CD4-positive, CD25-positive, alpha-beta regulatory T cell (primary cell): Measurements from ENCODE around the gene ABTB2. TPM values are rescaled to one million over a fixed set of nuclear protein-coding genes. Genes with fewer than 3 reads are reported as not detected.
A peak's percentile ranks its signal among the peaks of the same experiment; 100 is the strongest.

Experiments
- ATAC-seq, 2 donors: fragments of 150-1000 bp; cut with Tn5 transposase; one replicate each; pipeline ENCODE4 v1.10.0; 2021; ENCODE audit warnings: low read depth in 2 of 2, moderate number of reproducible peaks in 2 of 2, moderate library complexity in 1 of 2
- DNase-seq, 3 donors: peaks; one replicate each; pipeline versions ENCODE4 v3.0.0 to v3.0.0-alpha.2; 2012 to 2022; ENCODE audit warnings: mixed read lengths in 1 of 3
- H3K27ac ChIP-seq: one replicate; pipeline ENCODE4 v1.7.0; 2013; ENCODE audit warnings: mild to moderate bottlenecking, low read length; ENCODE audit not compliant: insufficient read depth, poor library complexity, severe bottlenecking
- H3K27me3 ChIP-seq: one replicate; pipeline ENCODE4 v1.7.0; 2013; ENCODE audit warnings: low read length; ENCODE audit not compliant: control insufficient read depth, insufficient read depth
- H3K36me3 ChIP-seq: one replicate; pipeline ENCODE4 v1.7.0; 2013; ENCODE audit warnings: mild to moderate bottlenecking, low read length, moderate library complexity; ENCODE audit not compliant: control insufficient read depth, insufficient read depth
- H3K4me1 ChIP-seq: 2 replicates; pipeline ENCODE4 v1.7.0; 2013; ENCODE audit warnings: mild to moderate bottlenecking, low read length; ENCODE audit not compliant: insufficient read depth, control insufficient read depth, poor library complexity, severe bottlenecking
- H3K4me3 ChIP-seq: one replicate; pipeline ENCODE4 v1.7.0; 2013; ENCODE audit warnings: low read depth, mild to moderate bottlenecking, low read length, moderate library complexity
- H3K9me3 ChIP-seq, 2 experiments: 1 replicate in 1 of 2; 2 replicates in 1 of 2; pipeline ENCODE4 v1.7.0; 2013; ENCODE audit warnings: low read length in 2 of 2, mild to moderate bottlenecking in 1 of 2, moderate library complexity in 1 of 2; ENCODE audit not compliant: control insufficient read depth in 2 of 2
- H3K27ac Mint-ChIP-seq, 3 donors: one replicate each; pipeline ENCODE4 v1.8.0; 2020 to 2022; ENCODE audit warnings: mild to moderate bottlenecking in 3 of 3, mixed read lengths in 3 of 3, moderate library complexity in 2 of 3
- H3K27me3 Mint-ChIP-seq: one replicate; pipeline ENCODE4 v1.8.0; 2022; ENCODE audit warnings: mild to moderate bottlenecking, mixed read lengths
- H3K36me3 Mint-ChIP-seq: one replicate; pipeline ENCODE4 v1.8.0; 2020; ENCODE audit warnings: mixed read lengths
- H3K4me1 Mint-ChIP-seq, 4 donors: one replicate each; pipeline ENCODE4 v1.8.0; 2020 to 2022; ENCODE audit warnings: mixed read lengths in 4 of 4, mild to moderate bottlenecking in 1 of 4
- H3K4me3 Mint-ChIP-seq, 4 donors: one replicate each; pipeline ENCODE4 v1.8.0; 2020 to 2022; ENCODE audit warnings: mild to moderate bottlenecking in 4 of 4, mixed read lengths in 4 of 4, moderate library complexity in 3 of 4
- H3K9me3 Mint-ChIP-seq, 7 donors: one replicate each; pipeline ENCODE4 v1.8.0; 2020 to 2022; ENCODE audit warnings: mixed read lengths in 7 of 7, mild to moderate bottlenecking in 3 of 7, moderate library complexity in 2 of 7
- polyA plus RNA-seq, 4 donors: library from polyadenylated mRNA; unstranded; fragments of 300-500 nt; fragmentation: Illumina TruSeq; gene quantifications; one replicate each; pipeline ENCODE4 v1.2.3, GENCODE V29; 2021
- total RNA-seq: library from RNA; stranded (reverse); gene quantifications from one replicate; pipeline ENCODE4 v1.2.3, GENCODE V29; 2022

The ABTB2 gene
- total and polyA plus RNA-seq, 5 donors from 2014 or later = 0.12 to 0.89 (median 0.13) TPM; not detected in 2

- no peaks in the 10 kb centered on the region for H3K9me3 ChIP-seq
- peaks cover 0 to 2% (median 0%) of the 10 kb centered on the region in 4 donors for H3K4me1 Mint-ChIP-seq
- no peaks in the 10 kb centered on the region for H3K36me3 Mint-ChIP-seq
These were observed 26.1 kb downstream of the ABTB2 start for GRCh38 chr11:34331736-34332135.

GRCh38 chr11:34331329-34331728 lies 26.5 kb downstream of the ABTB2 start:
- Histone ChIP-seq H3K27ac (no peak overlapping the region), H3K9me3 (no peaks in the 10 kb centered on the region), H3K36me3 (no peaks in the 10 kb centered on the region), H3K4me1 (no peaks in the 10 kb centered on the region), H3K4me3 (no peak overlapping the region), H3K27me3 (peaks cover 3% of the 10 kb centered on the region)
- H3K27me3 Mint-ChIP-seq = peaks cover 5% of the 10 kb centered on the region
- ATAC-seq (no peak), DNase-seq (no peak)
- no peak overlapping the region for H3K27ac Mint-ChIP-seq
- H3K4me3 Mint-ChIP-seq = no peak overlapping the region
- peaks cover 0 to 1% (median 0%) of the 10 kb centered on the region in 7 donors for H3K9me3 Mint-ChIP-seq
- H3K36me3 Mint-ChIP-seq = no peaks in the 10 kb centered on the region
- H3K4me1 Mint-ChIP-seq = peaks cover 0 to 2% (median 0%) of the 10 kb centered on the region in 4 donors

More at GRCh38 chr11:34331736-34332135, 26.1 kb downstream of the ABTB2 start:
- Mint-ChIP-seq H3K27me3 (peaks cover 5% of the 10 kb centered on the region), H3K27ac (no peak overlapping the region), H3K9me3 (peaks cover 0 to 1% (median 0%) of the 10 kb centered on the region in 7 donors), H3K4me3 (no peak overlapping the region)
- Histone ChIP-seq H3K4me1 (no peaks in the 10 kb centered on the region), H3K36me3 (no peaks in the 10 kb centered on the region), H3K27me3 (peaks cover 3% of the 10 kb centered on the region), H3K4me3 (no peak overlapping the region), H3K27ac (no peak overlapping the region)
- ATAC-seq = no peak
- no peak for DNase-seq

GRCh38 chr11:34330653-34331052 lies 27.2 kb downstream of the ABTB2 start:
- ATAC-seq (no peak), DNase-seq (no peak)
- Mint-ChIP-seq H3K36me3 (no peaks in the 10 kb centered on the region), H3K4me1 (peaks cover 0 to 2% (median 0%) of the 10 kb centered on the region in 4 donors), H3K9me3 (peaks cover 0 to 1% (median 0%) of the 10 kb centered on the region in 7 donors), H3K4me3 (no peak overlapping the region), H3K27me3 (peaks cover 9% of the 10 kb centered on the region), H3K27ac (no peak overlapping the region)
- Histone ChIP-seq H3K4me1 (no peaks in the 10 kb centered on the region), H3K4me3 (no peak overlapping the region), H3K27ac (no peak overlapping the region), H3K9me3 (no peaks in the 10 kb centered on the region), H3K27me3 (peaks cover 3% of the 10 kb centered on the region), H3K36me3 (no peaks in the 10 kb centered on the region)

- no peak overlapping the region for H3K27ac ChIP-seq
- Mint-ChIP-seq H3K36me3 (no peaks in the 10 kb centered on the region), H3K4me3 (no peak overlapping the region), H3K27ac (no peak overlapping the region), H3K27me3 (peaks cover 9% of the 10 kb centered on the region), H3K9me3 (peaks cover 0 to 1% (median 0%) of the 10 kb centered on the region in 7 donors), H3K4me1 (no peaks in the 10 kb centered on the region)
- no peaks in the 10 kb centered on the region for H3K9me3 ChIP-seq
- H3K4me1 ChIP-seq = no peaks in the 10 kb centered on the region
- ATAC-seq = no peak
- peaks cover 3% of the 10 kb centered on the region for H3K27me3 ChIP-seq
- H3K36me3 ChIP-seq = no peaks in the 10 kb centered on the region
- H3K4me3 ChIP-seq = no peak overlapping the region
- DNase-seq = no peak
These were observed 27.9 kb downstream of the ABTB2 start for GRCh38 chr11:34329876-34330275.

- no peaks in the 10 kb centered on the region for H3K9me3 ChIP-seq
These were observed 29.2 kb downstream of the ABTB2 start for GRCh38 chr11:34328632-34328910.

GRCh38 chr11:34327804-34328631 lies 29.8 kb downstream of the ABTB2 start:
- no peaks in the 10 kb centered on the region for H3K4me1 Mint-ChIP-seq
- H3K4me3 Mint-ChIP-seq = no peak overlapping the region
- peaks cover 0 to 1% (median 0%) of the 10 kb centered on the region in 7 donors for H3K9me3 Mint-ChIP-seq

More at GRCh38 chr11:34328632-34328910, 29.2 kb downstream of the ABTB2 start:
- no peaks in the 10 kb centered on the region for H3K36me3 ChIP-seq
- H3K27me3 ChIP-seq = peaks cover 3% of the 10 kb centered on the region
- ATAC-seq = no peak
- H3K27ac Mint-ChIP-seq = peak overlapping the region in 1 of 3 donors; percentile 21
- no peak overlapping the region for H3K4me3 ChIP-seq
- H3K27ac ChIP-seq = no peak overlapping the region
- H3K4me3 Mint-ChIP-seq = no peak overlapping the region
- no peaks in the 10 kb centered on the region for H3K36me3 Mint-ChIP-seq
- no peaks in the 10 kb centered on the region for H3K4me1 ChIP-seq
- H3K9me3 Mint-ChIP-seq = peaks cover 0 to 1% (median 0%) of the 10 kb centered on the region in 7 donors
- peaks cover 9% of the 10 kb centered on the region for H3K27me3 Mint-ChIP-seq
- DNase-seq = no peak
- no peaks in the 10 kb centered on the region for H3K4me1 Mint-ChIP-seq

GRCh38 chr11:34324466-34324865 lies 33.3 kb downstream of the ABTB2 start:
- H3K27ac Mint-ChIP-seq = no peak overlapping the region

More at GRCh38 chr11:34327804-34328631, 29.8 kb downstream of the ABTB2 start:
- Histone ChIP-seq H3K4me3 (no peak overlapping the region), H3K4me1 (no peaks in the 10 kb centered on the region), H3K27me3 (peaks cover 3% of the 10 kb centered on the region), H3K36me3 (no peaks in the 10 kb centered on the region), H3K27ac (no peak overlapping the region), H3K9me3 (no peaks in the 10 kb centered on the region)
- H3K36me3 Mint-ChIP-seq = no peaks in the 10 kb centered on the region
- peaks cover 5% of the 10 kb centered on the region for H3K27me3 Mint-ChIP-seq
- H3K27ac Mint-ChIP-seq = no peak overlapping the region
- DNase-seq (no peak), ATAC-seq (no peak)

GRCh38 chr11:34323601-34324000 lies 34.2 kb downstream of the ABTB2 start:
- peaks cover 9% of the 10 kb centered on the region for H3K27me3 Mint-ChIP-seq
- no peak overlapping the region for H3K27ac Mint-ChIP-seq
- H3K36me3 ChIP-seq = no peaks in the 10 kb centered on the region
- H3K27ac ChIP-seq = no peak overlapping the region
- H3K4me1 Mint-ChIP-seq = peaks cover 0 to 5% (median 0%) of the 10 kb centered on the region in 4 donors
- no peaks in the 10 kb centered on the region for H3K4me1 ChIP-seq
- H3K4me3 Mint-ChIP-seq = no peak overlapping the region
- no peaks in the 10 kb centered on the region for H3K36me3 Mint-ChIP-seq
- DNase-seq (no peak), ATAC-seq (no peak)
- no peaks in the 10 kb centered on the region for H3K27me3 ChIP-seq
- no peaks in the 10 kb centered on the region for H3K9me3 Mint-ChIP-seq
- no peak overlapping the region for H3K4me3 ChIP-seq
- no peaks in the 10 kb centered on the region for H3K9me3 ChIP-seq

More at GRCh38 chr11:34324466-34324865, 33.3 kb downstream of the ABTB2 start:
- no peaks in the 10 kb centered on the region for H3K27me3 ChIP-seq
- no peak overlapping the region for H3K27ac ChIP-seq
- no peaks in the 10 kb centered on the region for H3K36me3 Mint-ChIP-seq
- peaks cover 9% of the 10 kb centered on the region for H3K27me3 Mint-ChIP-seq
- no peak overlapping the region for H3K4me3 ChIP-seq
- ATAC-seq (no peak), DNase-seq (no peak)
- no peaks in the 10 kb centered on the region for H3K9me3 Mint-ChIP-seq
- no peaks in the 10 kb centered on the region for H3K4me1 ChIP-seq
- no peaks in the 10 kb centered on the region for H3K9me3 ChIP-seq
- H3K4me3 Mint-ChIP-seq = no peak overlapping the region
- H3K36me3 ChIP-seq = no peaks in the 10 kb centered on the region
- H3K4me1 Mint-ChIP-seq = peaks cover 0 to 5% (median 0%) of the 10 kb centered on the region in 4 donors
